ENCODE data around the gene FPR2. TPM values are rescaled to one million over a fixed set of nuclear protein-coding genes. Genes with fewer than 3 reads are reported as not detected.

Gene FPR2
- not detected for polyA plus RNA-seq (2013, experiment 1 of 4)
- polyA plus RNA-seq (2013, experiment 2 of 4) = not detected
- polyA plus RNA-seq (2013, experiment 3 of 4) = not detected
- not detected for polyA plus RNA-seq (2013, experiment 4 of 4)

GRCh38 chr19:51760697-51761356 is at the start of gene FPR2:
TSS of gene FPR2 (plus strand) at chr19:51761180. CDS start at chr19:51768659, 7,479 bp downstream.
- Histone ChIP-seq H3K27ac (ENCODE audit: insufficient read depth, low read depth, low read length, poor library complexity, severe bottlenecking) (no peak within 1 kb of the TSS), H3K27me3 (ENCODE audit: control insufficient read depth, insufficient read depth, low read length, poor library complexity, severe bottlenecking) (no peaks in the 10 kb centered on the region), H3K4me3 (ENCODE audit: insufficient read depth, low read depth, low read length) (no peak within 1 kb of the TSS), H3K36me3 (ENCODE audit: control insufficient read depth, insufficient read depth, low read length) (no peaks in the 10 kb centered on the region), H3K4me1 (ENCODE audit: control insufficient read depth, insufficient read depth, low read length) (no peaks in the 10 kb centered on the region), H3K9me3 (ENCODE audit: control insufficient read depth, low read length) (no peaks in the 10 kb centered on the region)
- 68 to 76% methylated on average over 7 to 8 of the region's 8 CpGs for WGBS, 2 experiments

GRCh38 chr19:51711702-51712101 is 49.3 kb upstream of the FPR2 start:
- peaks cover 8% of the 10 kb centered on the region for H3K27me3 ChIP-seq (ENCODE audit: control insufficient read depth, insufficient read depth, low read length, poor library complexity, severe bottlenecking)
- no peak overlapping the region for H3K4me3 ChIP-seq (ENCODE audit: insufficient read depth, low read depth, low read length)
- no peaks in the 10 kb centered on the region for H3K4me1 ChIP-seq (ENCODE audit: control insufficient read depth, insufficient read depth, low read length)
- 79 to 89% methylated on average over 1 of the region's 1 CpG for WGBS, 2 experiments
- H3K9me3 ChIP-seq (ENCODE audit: control insufficient read depth, low read length) = no peaks in the 10 kb centered on the region
- H3K27ac ChIP-seq (ENCODE audit: insufficient read depth, low read depth, low read length, poor library complexity, severe bottlenecking) = no peak overlapping the region
- no peaks in the 10 kb centered on the region for H3K36me3 ChIP-seq (ENCODE audit: control insufficient read depth, insufficient read depth, low read length)

- WGBS, 2 experiments = 38% methylated on average over 8 to 9 of the region's 9 CpGs
- Histone ChIP-seq H3K27me3 (ENCODE audit: control insufficient read depth, insufficient read depth, low read length, poor library complexity, severe bottlenecking) (peaks cover 17% of the 10 kb centered on the region), H3K36me3 (ENCODE audit: control insufficient read depth, insufficient read depth, low read length) (no peaks in the 10 kb centered on the region)
Observed at GRCh38 chr19:51712461-51713081, 48.4 kb upstream of the FPR2 start.

GRCh38 chr19:51713319-51714285 is 47.4 kb upstream of the FPR2 start:
- Histone ChIP-seq H3K4me3 (ENCODE audit: insufficient read depth, low read depth, low read length) (no peak overlapping the region), H3K27ac (ENCODE audit: insufficient read depth, low read depth, low read length, poor library complexity, severe bottlenecking) (no peak overlapping the region), H3K9me3 (ENCODE audit: control insufficient read depth, low read length) (no peaks in the 10 kb centered on the region), H3K4me1 (ENCODE audit: control insufficient read depth, insufficient read depth, low read length) (no peaks in the 10 kb centered on the region), H3K36me3 (ENCODE audit: control insufficient read depth, insufficient read depth, low read length) (no peaks in the 10 kb centered on the region), H3K27me3 (ENCODE audit: control insufficient read depth, insufficient read depth, low read length, poor library complexity, severe bottlenecking) (peaks cover 27% of the 10 kb centered on the region)
- 93 to 95% methylated on average over 74 of the region's 74 CpGs for WGBS, 2 experiments

More at GRCh38 chr19:51712461-51713081, 48.4 kb upstream of the FPR2 start:
- H3K27ac ChIP-seq (ENCODE audit: insufficient read depth, low read depth, low read length, poor library complexity, severe bottlenecking) = no peak overlapping the region
- H3K9me3 ChIP-seq (ENCODE audit: control insufficient read depth, low read length) = no peaks in the 10 kb centered on the region
- no peak overlapping the region for H3K4me3 ChIP-seq (ENCODE audit: insufficient read depth, low read depth, low read length)
- H3K4me1 ChIP-seq (ENCODE audit: control insufficient read depth, insufficient read depth, low read length) = no peaks in the 10 kb centered on the region

GRCh38 chr19:51714848-51715247 is 46.1 kb upstream of the FPR2 start:
- WGBS, 2 experiments = 72 to 73% methylated on average over 3 of the region's 3 CpGs
- Histone ChIP-seq H3K9me3 (ENCODE audit: control insufficient read depth, low read length) (no peaks in the 10 kb centered on the region), H3K27ac (ENCODE audit: insufficient read depth, low read depth, low read length, poor library complexity, severe bottlenecking) (no peak overlapping the region), H3K36me3 (ENCODE audit: control insufficient read depth, insufficient read depth, low read length) (no peaks in the 10 kb centered on the region), H3K4me3 (ENCODE audit: insufficient read depth, low read depth, low read length) (no peak overlapping the region), H3K27me3 (ENCODE audit: control insufficient read depth, insufficient read depth, low read length, poor library complexity, severe bottlenecking) (peaks cover 40% of the 10 kb centered on the region), H3K4me1 (ENCODE audit: control insufficient read depth, insufficient read depth, low read length) (peaks cover 4% of the 10 kb centered on the region)

GRCh38 chr19:51715850-51716249 is 45.1 kb upstream of the FPR2 start:
- Histone ChIP-seq H3K36me3 (ENCODE audit: control insufficient read depth, insufficient read depth, low read length) (no peaks in the 10 kb centered on the region), H3K9me3 (ENCODE audit: control insufficient read depth, low read length) (no peaks in the 10 kb centered on the region), H3K4me3 (ENCODE audit: insufficient read depth, low read depth, low read length) (no peak overlapping the region), H3K27me3 (ENCODE audit: control insufficient read depth, insufficient read depth, low read length, poor library complexity, severe bottlenecking) (peaks cover 47% of the 10 kb centered on the region), H3K4me1 (ENCODE audit: control insufficient read depth, insufficient read depth, low read length) (peaks cover 4% of the 10 kb centered on the region), H3K27ac (ENCODE audit: insufficient read depth, low read depth, low read length, poor library complexity, severe bottlenecking) (no peak overlapping the region)
- 78 to 81% methylated on average over 3 of the region's 3 CpGs for WGBS, 2 experiments

- no peaks in the 10 kb centered on the region for H3K9me3 ChIP-seq (ENCODE audit: control insufficient read depth, low read length)
- no peak overlapping the region for H3K27ac ChIP-seq (ENCODE audit: insufficient read depth, low read depth, low read length, poor library complexity, severe bottlenecking)
- peaks cover 4% of the 10 kb centered on the region for H3K4me1 ChIP-seq (ENCODE audit: control insufficient read depth, insufficient read depth, low read length)
- H3K4me3 ChIP-seq (ENCODE audit: insufficient read depth, low read depth, low read length) = no peak overlapping the region
- 85 to 86% methylated on average over 11 of the region's 11 CpGs for WGBS, 2 experiments
- peaks cover 57% of the 10 kb centered on the region for H3K27me3 ChIP-seq (ENCODE audit: control insufficient read depth, insufficient read depth, low read length, poor library complexity, severe bottlenecking)
- H3K36me3 ChIP-seq (ENCODE audit: control insufficient read depth, insufficient read depth, low read length) = no peaks in the 10 kb centered on the region
Observed at GRCh38 chr19:51716925-51717324, 44.1 kb upstream of the FPR2 start.

- Histone ChIP-seq H3K36me3 (ENCODE audit: control insufficient read depth, insufficient read depth, low read length) (no peaks in the 10 kb centered on the region), H3K9me3 (ENCODE audit: control insufficient read depth, low read length) (no peaks in the 10 kb centered on the region), H3K27ac (ENCODE audit: insufficient read depth, low read depth, low read length, poor library complexity, severe bottlenecking) (no peak overlapping the region), H3K27me3 (ENCODE audit: control insufficient read depth, insufficient read depth, low read length, poor library complexity, severe bottlenecking) (peaks cover 68% of the 10 kb centered on the region), H3K4me1 (ENCODE audit: control insufficient read depth, insufficient read depth, low read length) (peaks cover 4% of the 10 kb centered on the region), H3K4me3 (ENCODE audit: insufficient read depth, low read depth, low read length) (peak overlapping the region; percentile 35)
- 2 to 3% methylated on average over 83 of the region's 83 CpGs for WGBS, 2 experiments
Observed at GRCh38 chr19:51719251-51719988, 41.6 kb upstream of the FPR2 start.

- Histone ChIP-seq H3K4me1 (ENCODE audit: control insufficient read depth, insufficient read depth, low read length) (peaks cover 10% of the 10 kb centered on the region), H3K36me3 (ENCODE audit: control insufficient read depth, insufficient read depth, low read length) (no peaks in the 10 kb centered on the region), H3K4me3 (ENCODE audit: insufficient read depth, low read depth, low read length) (no peak overlapping the region), H3K9me3 (ENCODE audit: control insufficient read depth, low read length) (no peaks in the 10 kb centered on the region), H3K27me3 (ENCODE audit: control insufficient read depth, insufficient read depth, low read length, poor library complexity, severe bottlenecking) (peaks cover 61% of the 10 kb centered on the region), H3K27ac (ENCODE audit: insufficient read depth, low read depth, low read length, poor library complexity, severe bottlenecking) (no peak overlapping the region)
- WGBS, 2 experiments = 81 to 82% methylated on average over 4 to 5 of the region's 7 CpGs
Observed at GRCh38 chr19:51721905-51722304, 39.1 kb upstream of the FPR2 start.

All from ectodermal cell (in vitro differentiated cells).